WI38 (cell line): ENCODE measurements around the gene CDK11A.
A peak's percentile ranks its signal among the peaks of the same experiment; 100 is the strongest.
"Not testable (repeated sequence)": the region's sequence is repeated elsewhere in the genome, so short reads cannot be mapped to it uniquely, and the experiment has no call there.

Experiments
- H3K4me3 ChIP-seq: 2 replicates; pipeline ENCODE4 v1.5.1; 2011; ENCODE audit warnings: low read depth, mild to moderate bottlenecking, control low read depth, low read length
- CTCF ChIP-seq: IDR thresholded peaks from 2 replicates; pipeline ENCODE4 v1.5.1; 2012; ENCODE audit warnings: low read depth, mild to moderate bottlenecking, control low read depth, low read length

CDK11A gene

GRCh38 chr1:1703796-1704195 lies 20.4 kb downstream of the CDK11A start:
- no peak for TF ChIP-seq CTCF
- no peak overlapping the region for H3K4me3 ChIP-seq

GRCh38 chr1:1702506-1702905 lies 21.7 kb downstream of the CDK11A start:
- not testable (repeated sequence) for H3K4me3 ChIP-seq

DNA sequence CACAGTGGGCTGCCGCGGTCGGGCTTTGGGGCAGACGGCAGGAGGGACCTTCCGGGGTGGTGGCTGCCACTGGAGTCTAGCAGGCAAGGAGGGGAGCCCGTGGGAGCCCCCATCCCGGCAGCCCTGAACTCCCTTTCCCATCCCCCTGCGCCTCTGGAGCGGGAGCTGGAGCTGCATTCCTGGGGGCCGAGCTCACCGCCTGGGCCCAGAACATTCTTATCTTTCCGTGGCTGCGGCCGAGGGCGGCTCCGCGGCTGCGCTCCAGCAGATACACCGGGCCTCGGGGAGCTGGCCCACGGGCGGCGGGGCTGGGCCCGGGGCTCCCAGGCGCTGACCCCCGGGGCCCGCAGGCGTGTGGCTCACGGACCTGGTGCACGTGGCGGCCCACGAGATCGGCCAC lies 23.6 kb downstream of the CDK11A start:
- not testable (repeated sequence) for H3K4me3 ChIP-seq

DNA sequence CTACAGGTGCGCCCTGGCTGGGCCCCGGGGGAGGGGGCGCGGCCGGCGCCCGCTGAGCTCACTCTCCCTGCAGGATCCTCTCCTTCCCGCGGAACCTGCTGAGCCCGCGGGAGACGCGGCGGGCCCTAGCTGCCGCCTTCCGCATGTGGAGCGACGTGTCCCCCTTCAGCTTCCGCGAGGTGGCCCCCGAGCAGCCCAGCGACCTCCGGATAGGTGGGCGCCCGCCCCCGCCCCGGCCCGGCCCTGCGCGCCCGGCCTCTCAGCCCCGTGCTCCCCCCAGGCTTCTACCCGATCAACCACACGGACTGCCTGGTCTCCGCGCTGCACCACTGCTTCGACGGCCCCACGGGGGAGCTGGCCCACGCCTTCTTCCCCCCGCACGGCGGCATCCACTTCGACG lies 24.1 kb downstream of the CDK11A start:
- H3K4me3 ChIP-seq: not testable (repeated sequence)

DNA sequence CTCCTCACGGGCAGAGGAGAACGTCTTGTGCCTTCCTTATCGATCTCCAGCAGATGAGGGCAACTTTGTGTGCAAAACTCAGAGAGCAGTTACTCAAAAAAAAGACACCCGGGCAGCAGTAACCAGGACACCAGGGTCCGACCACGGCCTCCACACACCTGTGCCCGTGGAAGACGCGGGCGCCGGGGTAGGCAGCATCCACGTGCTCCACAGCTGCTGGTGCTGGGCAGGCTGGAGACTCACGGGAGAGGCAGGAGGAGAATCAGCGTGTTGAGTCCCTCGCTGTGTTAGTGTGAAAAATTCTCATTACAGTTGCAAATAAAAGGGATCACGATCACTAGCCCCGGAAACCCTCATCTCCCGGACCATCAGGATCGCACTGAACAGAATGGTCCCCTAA lies 25.1 kb downstream of the CDK11A start:
- not testable (repeated sequence) for H3K4me3 ChIP-seq

GRCh38 chr1:1697358-1698183 lies 26.6 kb downstream of the CDK11A start:
- not testable (repeated sequence) for H3K4me3 ChIP-seq

DNA sequence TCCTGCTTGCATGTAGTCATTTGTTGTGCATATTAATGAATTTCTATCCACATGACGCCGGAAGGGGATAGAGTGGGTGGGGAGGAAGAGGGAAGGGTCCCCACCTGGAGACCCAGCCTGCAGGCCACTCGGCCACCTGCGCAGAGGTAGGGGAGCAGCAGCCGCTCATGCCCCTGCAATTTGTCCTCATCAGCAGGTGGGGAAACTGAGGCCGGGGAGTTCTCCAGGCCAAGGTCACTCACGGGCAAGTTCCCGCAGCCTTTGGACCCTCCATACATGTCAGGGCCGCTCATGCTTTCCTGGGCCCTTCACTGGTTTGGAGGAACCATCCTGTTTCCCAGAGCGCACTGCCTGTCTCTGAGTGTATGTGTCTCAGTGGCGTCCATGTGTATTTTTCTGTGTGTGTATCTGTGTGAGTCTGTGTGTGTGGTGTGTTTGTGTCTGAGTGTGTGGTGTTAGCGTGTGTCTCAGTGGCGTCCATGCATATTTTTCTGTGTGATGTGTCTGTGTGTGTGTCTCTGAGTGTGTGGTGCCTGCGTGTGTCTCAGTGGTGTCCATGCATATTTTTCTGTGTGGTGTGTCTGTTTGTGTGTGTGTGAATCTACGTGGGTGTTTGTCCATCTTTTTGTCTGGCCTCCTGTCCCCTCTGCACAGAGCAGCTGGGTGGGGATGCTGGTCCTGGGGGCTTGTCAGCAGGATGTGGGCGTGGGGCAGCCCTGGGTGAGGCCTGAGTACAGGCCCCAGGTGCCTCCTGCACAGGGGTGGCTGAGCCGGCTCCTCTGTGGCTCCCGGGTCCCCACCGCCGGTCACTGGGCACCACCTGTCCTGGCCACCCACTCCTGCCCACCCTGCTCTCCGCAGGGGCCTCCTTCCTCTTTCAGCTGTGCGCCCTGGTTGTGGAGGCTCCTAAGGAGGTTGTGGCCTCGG lies 27.5 kb downstream of the CDK11A start:
- H3K4me3 ChIP-seq: not testable (repeated sequence)

DNA sequence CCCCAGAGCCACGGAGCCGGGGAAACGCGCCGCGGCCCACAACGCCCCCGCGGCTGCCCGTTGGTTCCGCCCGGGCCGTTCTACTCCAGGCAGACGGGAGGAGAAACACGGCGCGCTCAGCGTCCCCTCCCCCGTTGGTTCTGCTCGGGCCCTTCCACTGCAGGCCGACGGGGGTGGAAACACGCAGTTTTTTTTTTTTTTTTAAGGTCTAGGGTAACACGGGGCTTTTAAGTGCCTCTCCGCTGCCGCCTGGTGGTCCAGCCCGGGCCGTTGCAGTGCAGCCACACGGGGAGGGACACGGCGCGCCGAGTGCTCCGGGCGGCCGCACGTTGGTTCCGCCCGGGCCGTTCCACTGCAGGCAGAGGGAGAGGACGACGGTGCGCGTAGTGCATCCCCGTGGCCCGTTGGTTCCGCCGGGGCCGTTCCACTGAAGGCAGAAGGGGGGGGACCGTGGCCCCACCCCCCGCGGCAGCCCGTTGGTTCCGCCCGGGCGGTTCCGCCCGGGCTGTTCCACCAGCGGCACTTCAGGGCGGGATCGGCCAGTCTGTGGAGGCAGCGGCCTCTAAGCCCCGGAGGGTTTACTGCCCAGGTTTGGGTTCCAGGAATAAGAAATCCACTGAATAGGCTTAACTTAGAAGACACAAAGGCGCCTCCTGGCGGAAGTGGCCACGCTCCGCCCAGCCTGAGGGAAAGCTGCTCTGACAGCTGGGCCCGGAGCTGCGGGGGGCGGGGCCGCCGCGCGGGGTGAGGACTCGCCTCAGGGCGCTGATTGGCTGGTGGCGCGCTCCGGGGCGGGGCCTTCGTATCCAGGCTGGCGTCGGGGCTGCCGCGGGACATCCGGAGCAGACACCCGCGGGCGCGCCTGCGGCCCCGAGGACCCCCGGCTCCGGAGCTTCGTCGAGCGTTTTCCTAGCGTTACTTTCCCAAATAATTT lies 31.2 kb downstream of the CDK11A start, which contains the start of gene SLC35E2B:
TSS of gene SLC35E2B (minus strand) at position 82 of the 934 bp plus-strand sequence. CDS start 16,096 bp downstream, outside the sequence.
- H3K4me3 ChIP-seq: peak within 1 kb of the TSS; percentile 58

- peak overlapping the region; percentile 58 for H3K4me3 ChIP-seq
These were observed 31.8 kb downstream of the CDK11A start for GRCh38 chr1:1692324-1692713.

GRCh38 chr1:1691443-1691842 lies 32.7 kb downstream of the CDK11A start:
- peak overlapping the region; percentile 50 for H3K4me3 ChIP-seq

DNA sequence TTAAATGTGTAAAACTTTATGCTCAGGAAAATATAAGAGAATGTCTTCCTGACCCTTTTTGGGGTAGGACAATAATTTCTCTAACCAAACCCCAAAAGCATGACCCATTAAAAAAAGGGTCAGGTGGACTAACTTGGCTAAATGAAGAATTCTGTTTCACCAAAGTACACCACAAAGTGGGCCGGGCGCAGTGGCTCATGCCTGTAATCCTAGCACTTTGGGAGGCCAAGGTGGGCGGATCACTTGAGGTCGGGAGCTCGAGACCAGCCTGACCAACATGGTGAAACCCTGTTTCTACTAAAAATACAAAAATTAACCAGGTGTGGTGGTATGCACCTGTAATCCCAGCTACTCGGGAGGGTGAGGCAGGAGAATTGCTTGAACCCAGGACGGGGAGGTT lies 34.6 kb downstream of the CDK11A start:
- not testable (repeated sequence) for H3K4me3 ChIP-seq

- no peak overlapping the region for H3K4me3 ChIP-seq
- no peak for TF ChIP-seq CTCF
These were observed 36.3 kb downstream of the CDK11A start for GRCh38 chr1:1687846-1688245.
